GM06990 (cell line): Measurements from ENCODE around the gene CLK2.

Experiments used
- DNase-seq: peaks from one replicate; pipeline ENCODE4 v3.0.0-alpha.2; 2011; ENCODE audit not compliant: insufficient read length; ENCODE audit errors: extremely low read depth
- H3K27me3 ChIP-seq: replicated peaks from 2 replicates; pipeline ENCODE4 v1.6.0; 2011; ENCODE audit warnings: low read length; ENCODE audit not compliant: control insufficient read depth, insufficient read depth
- H3K36me3 ChIP-seq: 2 replicates; pipeline ENCODE4 v1.5.1; 2011; ENCODE audit warnings: low read length; ENCODE audit not compliant: control insufficient read depth, insufficient read depth
- H3K4me3 ChIP-seq: replicated peaks from 2 replicates; pipeline ENCODE4 v1.5.1; 2011; ENCODE audit warnings: low read depth, mild to moderate bottlenecking, control low read depth, low read length
- TF ChIP-seq, protein P1 (sequence below): IDR thresholded peaks from 2 replicates; pipeline ENCODE4 v1.5.1; 2011; ENCODE audit warnings: low read length, control low read depth, mild to moderate bottlenecking, inconsistent platforms; ENCODE audit not compliant: insufficient read depth, poor library complexity, severe bottlenecking

The CLK2 gene

DNA sequence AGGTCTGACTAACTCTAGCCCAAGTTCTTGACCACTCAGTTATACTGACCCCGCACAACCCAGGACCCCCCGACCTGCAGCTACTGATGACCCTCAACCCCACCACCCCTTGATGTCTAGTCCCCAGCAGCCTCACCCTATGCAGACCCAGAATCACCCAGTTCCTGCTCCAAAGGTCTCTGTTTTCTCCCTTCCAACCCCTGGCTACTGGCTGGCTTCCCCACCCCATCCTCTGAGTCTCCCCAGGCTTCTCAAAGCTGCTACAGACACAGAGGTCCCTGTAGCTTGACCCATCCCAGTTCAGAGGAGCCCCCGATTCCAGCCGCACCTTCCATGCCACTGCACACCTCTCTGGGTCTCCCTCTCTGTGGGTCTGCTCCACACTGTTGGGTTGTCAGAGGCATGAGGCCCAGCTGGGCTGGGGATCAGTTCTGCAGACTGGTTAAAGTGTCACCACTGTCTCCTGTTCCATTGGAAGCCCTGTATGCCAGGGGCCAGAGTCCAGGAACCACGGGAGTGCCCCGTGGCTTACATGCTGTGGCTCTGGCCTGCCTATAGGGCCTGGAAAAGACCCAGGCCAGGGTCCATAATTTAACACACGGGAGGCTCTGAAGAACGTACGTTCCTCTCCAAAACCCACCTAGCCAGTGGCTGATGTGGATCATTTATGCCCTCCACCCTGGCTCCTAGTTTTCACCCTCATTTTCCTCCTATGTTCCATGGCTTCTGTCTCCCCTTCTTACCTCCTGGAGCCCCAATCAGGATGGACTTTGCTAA lies 27.4 kb upstream of the CLK2 start:
- Histone ChIP-seq H3K27me3 (no peaks in the 10 kb centered on the region), H3K36me3 (no peaks in the 10 kb centered on the region), H3K4me3 (no peak overlapping the region)
- TF ChIP-seq, protein P1, sequence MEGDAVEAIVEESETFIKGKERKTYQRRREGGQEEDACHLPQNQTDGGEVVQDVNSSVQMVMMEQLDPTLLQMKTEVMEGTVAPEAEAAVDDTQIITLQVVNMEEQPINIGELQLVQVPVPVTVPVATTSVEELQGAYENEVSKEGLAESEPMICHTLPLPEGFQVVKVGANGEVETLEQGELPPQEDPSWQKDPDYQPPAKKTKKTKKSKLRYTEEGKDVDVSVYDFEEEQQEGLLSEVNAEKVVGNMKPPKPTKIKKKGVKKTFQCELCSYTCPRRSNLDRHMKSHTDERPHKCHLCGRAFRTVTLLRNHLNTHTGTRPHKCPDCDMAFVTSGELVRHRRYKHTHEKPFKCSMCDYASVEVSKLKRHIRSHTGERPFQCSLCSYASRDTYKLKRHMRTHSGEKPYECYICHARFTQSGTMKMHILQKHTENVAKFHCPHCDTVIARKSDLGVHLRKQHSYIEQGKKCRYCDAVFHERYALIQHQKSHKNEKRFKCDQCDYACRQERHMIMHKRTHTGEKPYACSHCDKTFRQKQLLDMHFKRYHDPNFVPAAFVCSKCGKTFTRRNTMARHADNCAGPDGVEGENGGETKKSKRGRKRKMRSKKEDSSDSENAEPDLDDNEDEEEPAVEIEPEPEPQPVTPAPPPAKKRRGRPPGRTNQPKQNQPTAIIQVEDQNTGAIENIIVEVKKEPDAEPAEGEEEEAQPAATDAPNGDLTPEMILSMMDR = no peak
- DNase-seq = no peak

DNA sequence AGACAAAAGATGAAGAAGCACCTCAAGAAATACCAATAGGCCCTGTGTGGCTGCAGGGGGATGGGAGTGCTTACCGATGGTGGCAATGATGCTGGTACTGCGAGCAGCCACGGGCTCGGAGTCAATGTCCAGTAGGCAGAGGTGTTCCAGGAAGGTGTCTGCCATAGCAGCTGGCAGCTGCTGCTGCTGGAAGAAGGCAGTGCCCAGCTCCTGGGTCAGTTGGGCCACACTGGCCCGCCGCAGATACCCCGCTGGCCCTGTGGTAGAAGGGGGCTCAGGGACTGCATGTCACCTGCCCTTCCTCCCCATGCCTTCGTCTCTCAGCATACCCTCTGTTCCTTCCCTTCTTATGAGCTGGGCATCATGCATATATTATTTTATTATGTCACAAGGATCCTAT lies 26.7 kb upstream of the CLK2 start:
- Histone ChIP-seq H3K36me3 (no peaks in the 10 kb centered on the region), H3K4me3 (no peak overlapping the region), H3K27me3 (no peaks in the 10 kb centered on the region)
- TF ChIP-seq, protein P1 = no peak
- no peak for DNase-seq

DNA sequence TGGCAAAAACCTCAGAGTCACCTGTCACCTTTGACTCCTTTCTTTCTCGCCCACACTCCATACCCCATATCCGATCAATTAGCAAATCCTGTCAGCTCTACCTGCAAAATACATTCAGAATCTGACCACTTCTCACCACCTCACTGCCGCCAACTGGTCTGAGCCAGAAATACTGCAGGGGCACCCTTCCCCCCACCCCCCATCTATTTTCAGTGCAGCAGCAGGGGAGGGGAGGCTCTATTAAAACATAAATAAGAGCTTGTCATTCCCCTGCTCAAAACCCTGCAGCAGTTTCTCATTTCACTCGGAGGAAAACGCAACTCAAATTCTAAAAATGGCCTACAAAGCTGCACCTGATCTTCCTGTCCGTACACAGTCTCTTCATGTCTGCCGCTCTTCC lies 24.1 kb upstream of the CLK2 start:
- Histone ChIP-seq H3K27me3 (no peaks in the 10 kb centered on the region), H3K4me3 (no peak overlapping the region), H3K36me3 (no peaks in the 10 kb centered on the region)
- TF ChIP-seq, protein P1 = no peak
- no peak for DNase-seq

DNA sequence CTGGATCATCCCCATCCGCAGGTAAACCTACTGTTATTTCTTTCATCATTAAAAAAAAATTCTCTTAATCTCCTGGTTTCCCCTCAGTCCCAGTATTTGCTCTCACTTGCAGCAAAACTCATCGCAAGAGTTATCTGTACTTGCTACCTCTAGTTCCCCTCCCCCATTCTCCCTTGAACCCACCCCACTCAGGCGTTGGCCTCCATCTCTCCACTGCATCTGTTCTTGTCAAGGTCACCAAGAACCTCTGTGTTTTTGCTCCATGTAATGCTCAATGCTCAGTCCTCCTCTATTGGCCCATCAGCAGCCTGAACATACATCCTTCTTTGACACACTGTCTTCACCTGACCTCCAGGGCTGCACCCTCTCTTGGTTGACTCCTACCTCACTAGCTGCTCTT lies 23.4 kb upstream of the CLK2 start:
- no peaks in the 10 kb centered on the region for H3K36me3 ChIP-seq
- no peak overlapping the region for H3K4me3 ChIP-seq
- DNase-seq = no peak
- TF ChIP-seq, protein P1 = no peak
- H3K27me3 ChIP-seq = no peaks in the 10 kb centered on the region

DNA sequence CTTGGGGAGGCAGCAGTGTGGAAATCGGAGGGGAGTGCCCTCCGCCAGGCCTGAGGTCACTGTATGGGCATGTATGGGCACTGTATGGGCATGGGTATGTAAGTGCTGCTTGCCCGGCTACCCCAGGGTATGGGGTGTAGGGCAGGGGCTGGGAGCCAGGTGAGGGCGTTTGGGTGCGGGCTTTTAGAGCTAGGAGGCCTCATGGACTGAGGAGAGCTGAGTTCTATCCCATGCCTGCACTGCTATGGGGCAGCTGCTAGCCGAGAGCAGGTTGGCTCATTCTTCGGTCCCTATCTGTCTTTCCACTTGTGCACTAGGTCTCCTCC lies 22.6 kb upstream of the CLK2 start:
- H3K4me3 ChIP-seq = no peak overlapping the region
- no peak for DNase-seq
- no peaks in the 10 kb centered on the region for H3K27me3 ChIP-seq
- H3K36me3 ChIP-seq = no peaks in the 10 kb centered on the region
- TF ChIP-seq, protein P1 = no peak
